ENCODE data around the gene MDH1B. TPM values are rescaled to one million over a fixed set of nuclear protein-coding genes. Genes with fewer than 3 reads are reported as not detected.
"Not testable (repeated sequence)": the region's sequence is repeated elsewhere in the genome, so short reads cannot be mapped to it uniquely, and the experiment has no call there.

Gene MDH1B
- polyA plus RNA-seq (ENCODE audit: insufficient read length), result 0.18 TPM

- DNase-seq (ENCODE audit: low read depth), result peak; percentile 97
Measured at GRCh38 chr2:206765242-206766056, at the start of gene MDH1B, which contains the start of gene FASTKD2. TSS of gene MDH1B (minus strand) at chr2:206765328. CDS start at chr2:206765271, 57 bp downstream. TSS of gene FASTKD2 (plus strand) at chr2:206765606. CDS start at chr2:206766694, 1,088 bp downstream.

DNA sequence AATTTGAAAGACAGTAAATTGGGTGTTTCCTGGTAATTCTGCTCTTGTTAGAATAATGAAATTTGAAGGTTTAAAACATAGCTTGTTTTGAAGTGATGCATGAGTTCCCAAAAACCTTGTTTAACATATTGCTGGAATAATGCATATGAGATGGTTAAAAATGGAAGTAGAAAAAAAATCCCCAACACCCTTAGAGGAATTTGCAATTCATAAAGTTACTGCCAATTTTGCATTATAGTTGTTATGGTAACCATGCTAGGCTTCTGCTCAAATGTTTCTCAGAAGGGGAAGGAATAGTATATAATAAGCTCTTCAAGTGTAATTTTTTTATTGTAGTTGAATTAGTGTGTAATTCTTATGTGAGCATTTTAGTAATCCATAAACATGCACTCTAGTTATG lies 49.4 kb upstream of the MDH1B start:
- DNase-seq (ENCODE audit: low read depth), result no peak

DNA sequence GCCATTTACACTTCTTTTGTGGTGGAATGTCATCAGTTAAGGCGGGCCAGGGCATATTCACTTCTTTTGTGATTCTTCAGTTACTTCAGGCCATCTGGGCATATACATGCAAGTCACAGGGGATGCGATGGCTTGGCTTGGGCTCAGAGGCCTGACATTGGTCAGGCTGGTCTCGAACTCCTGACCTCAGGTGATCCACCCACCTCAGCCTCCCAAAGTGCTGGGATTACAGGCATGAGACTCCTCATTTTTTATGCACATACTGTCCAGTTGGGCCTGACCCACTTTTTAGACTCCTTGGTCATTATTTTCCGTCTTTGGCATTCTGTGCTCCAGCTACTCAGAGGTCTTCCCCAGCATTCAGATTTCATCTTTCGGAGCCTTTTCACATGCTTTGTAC lies 47.3 kb upstream of the MDH1B start:
- not testable (repeated sequence) for DNase-seq (ENCODE audit: low read depth)

GRCh38 chr2:206807624-206808023 lies 42.5 kb upstream of the MDH1B start:
- not testable (repeated sequence) for DNase-seq (ENCODE audit: low read depth)

DNA sequence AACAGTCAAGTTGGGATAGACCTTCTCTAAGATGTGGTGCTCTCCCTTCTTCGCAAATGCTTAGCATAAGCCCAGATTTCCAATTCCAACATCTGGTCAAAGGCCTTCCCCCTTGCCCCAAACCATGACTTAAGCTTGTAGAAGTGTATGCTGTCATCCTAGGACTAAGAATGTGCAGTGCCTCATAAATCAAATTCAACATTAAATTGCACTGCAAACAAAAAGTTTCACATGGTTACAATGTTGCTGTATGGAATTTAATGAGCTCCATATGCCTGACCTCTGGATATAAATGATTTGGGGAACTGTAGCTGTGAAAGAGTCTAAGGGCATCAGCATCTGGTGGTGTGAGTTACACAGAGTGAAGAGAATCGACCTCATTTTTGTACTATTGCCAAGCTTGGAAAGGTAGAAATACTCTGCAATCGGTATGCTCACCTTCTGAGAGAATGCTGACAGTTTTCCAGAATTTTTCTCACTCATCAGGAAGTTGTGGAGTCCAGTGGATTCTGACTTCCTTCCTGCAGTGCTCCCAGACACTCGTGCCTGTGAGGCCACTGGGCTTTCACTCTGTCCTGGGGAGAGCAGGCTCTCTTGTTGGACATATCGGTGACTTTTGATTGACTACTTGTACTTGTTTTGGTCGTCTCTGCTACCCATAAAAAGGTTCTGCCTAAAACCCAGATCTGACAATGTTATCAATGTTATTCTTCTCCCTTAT lies 40.9 kb upstream of the MDH1B start:
- DNase-seq (ENCODE audit: low read depth), result peak; percentile 78

GRCh38 chr2:206804326-206804725 lies 39.2 kb upstream of the MDH1B start:
- no peak for DNase-seq (ENCODE audit: low read depth)

- DNase-seq (ENCODE audit: low read depth), result no peak
Measured at GRCh38 chr2:206802654-206803514, 37.8 kb upstream of the MDH1B start.

DNA sequence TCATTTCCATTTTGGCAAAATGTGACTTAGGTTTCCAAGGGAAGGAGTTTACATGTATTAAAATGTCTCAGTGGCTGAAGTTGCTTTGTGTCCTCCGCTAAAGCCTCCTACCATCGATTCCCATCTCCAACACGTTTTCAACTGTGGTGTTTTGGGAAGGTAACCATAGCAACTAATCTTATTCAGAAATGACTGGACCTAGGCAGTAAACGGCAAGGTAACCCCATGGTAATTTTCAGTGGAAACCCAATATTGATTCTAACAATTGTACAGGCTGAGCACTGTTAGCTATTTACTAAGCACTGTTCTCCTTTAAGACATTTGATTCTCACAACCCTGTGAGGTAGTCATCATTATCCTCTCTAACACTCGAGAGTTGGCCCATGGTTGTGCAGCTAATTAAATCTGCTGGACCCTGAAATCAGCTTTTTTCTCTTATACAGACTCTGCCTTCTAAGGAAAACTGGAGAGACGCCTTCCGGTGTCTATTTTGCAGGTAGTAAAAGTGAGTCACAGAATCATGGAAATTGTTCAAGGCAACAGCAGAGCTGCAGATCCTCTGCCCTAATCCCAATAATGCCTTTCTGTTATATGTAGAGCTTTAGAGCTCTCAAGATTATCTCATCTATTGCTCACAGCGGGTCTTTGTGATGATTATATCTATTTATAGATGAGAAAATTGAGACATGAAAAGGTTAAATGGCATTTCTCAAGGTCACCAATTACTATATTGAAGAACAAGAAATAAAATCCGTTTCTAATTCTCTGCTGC lies 36.5 kb upstream of the MDH1B start:
- no peak for DNase-seq (ENCODE audit: low read depth)

DNA sequence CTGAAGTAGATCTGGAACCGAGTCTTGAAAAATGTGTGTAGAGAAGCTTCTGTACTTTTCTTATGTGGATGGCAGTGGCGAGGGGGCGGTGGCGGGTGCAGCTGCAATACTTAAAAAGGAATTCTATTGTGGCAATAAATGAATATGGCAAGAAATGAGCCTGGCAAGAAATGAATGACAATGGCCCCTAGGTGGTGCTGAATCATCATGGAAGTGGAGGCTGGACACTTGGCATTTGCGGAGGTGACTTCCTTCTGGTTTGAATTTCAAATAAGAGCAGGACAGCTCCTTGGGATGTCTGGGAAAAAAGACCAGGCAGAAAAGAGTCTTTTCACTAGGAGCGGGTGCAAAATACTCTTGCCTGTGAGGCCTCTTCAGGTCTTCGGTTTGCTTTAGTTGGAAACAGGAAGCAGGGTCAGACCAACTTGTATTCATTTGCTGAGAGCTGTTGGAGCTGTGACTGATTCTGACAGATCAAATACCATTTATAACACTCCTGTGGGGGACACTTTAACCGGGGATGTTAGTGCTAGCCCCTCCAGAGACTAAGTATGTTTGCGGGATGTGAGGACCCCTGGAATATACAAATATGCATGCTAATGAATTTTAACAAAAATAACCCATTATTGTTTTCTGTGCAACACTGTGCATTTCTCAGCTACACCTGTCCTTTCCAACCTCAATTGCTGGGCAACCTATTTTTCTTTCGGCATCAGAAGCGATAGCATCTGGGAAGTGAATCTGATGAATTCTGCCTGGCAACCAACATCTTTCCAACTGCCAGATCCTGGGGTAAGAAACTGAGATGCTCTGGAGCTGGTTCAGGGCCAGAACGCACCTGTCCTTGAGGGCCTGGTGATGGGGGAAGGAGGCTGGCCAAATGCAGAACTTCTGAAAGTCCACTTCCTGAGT lies 35.6 kb upstream of the MDH1B start:
- peak; percentile 81 for DNase-seq (ENCODE audit: low read depth)

GRCh38 chr2:206799083-206799482 lies 34.0 kb upstream of the MDH1B start:
- no peak for DNase-seq (ENCODE audit: low read depth)

DNA sequence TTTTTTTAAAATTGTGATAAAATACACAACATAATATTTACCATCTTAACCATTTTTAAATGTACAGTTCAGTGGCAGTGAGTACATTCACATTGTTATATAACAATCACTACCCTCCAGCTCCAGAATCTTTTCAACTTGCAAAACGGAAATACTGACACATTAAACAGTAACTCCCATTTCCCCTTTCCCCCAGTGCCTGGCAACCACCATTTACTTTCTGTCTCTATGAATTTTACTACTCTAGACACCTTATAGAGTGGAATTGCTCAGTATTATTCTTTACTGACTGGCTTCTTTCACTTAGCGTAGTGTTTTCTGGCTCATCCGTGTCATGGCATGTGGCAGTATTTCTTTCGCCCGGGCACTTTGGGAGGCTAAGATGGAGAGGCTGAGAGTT lies 32.9 kb upstream of the MDH1B start:
- no peak for DNase-seq (ENCODE audit: low read depth)

DNA sequence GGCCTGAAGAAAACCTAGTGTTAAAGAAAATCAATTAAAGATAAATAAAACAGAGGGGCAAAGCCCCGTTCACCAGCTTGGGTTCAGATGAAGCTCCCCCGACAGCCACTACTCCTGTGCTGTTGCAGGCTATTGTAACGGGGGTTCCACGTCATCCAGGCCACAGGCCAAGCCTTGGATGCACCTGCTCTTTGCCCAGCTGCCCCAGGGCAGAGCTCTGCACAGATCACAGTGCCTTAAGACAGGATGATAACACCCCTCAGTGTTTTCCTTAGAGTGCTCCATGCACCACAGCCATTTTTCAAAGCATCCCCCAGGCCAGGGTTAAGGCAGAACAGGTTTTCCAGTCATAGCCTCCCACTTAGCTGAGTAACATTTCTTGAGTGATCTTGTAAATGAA lies 32.2 kb upstream of the MDH1B start:
- no peak for DNase-seq (ENCODE audit: low read depth)

DNA sequence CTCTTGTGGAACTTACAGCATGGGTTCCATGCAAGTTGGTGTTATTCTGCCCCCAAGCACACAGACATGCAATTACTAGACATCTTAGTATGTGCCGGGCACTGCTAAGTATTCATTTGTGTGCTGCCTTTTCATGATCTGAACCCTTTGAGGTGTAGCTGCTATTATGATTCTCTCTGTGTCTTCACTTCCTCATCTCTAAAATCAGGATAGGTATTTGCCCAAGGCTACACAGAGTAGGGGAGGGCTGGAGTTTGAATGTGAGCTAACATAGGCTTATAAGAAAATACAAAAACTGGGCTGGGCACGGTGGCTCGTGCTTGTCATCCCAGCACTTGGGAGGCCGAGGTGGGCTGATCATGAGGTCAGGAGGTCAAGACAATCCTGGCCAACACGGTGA lies 27.5 kb upstream of the MDH1B start:
- no peak for DNase-seq (ENCODE audit: low read depth)

- no peak for DNase-seq (ENCODE audit: low read depth)
Measured at GRCh38 chr2:206790311-206790935, 25.3 kb upstream of the MDH1B start.

- no peak for DNase-seq (ENCODE audit: low read depth)
Measured at GRCh38 chr2:206784559-206785353, 19.6 kb upstream of the MDH1B start.

- DNase-seq (ENCODE audit: low read depth), result no peak
Measured at GRCh38 chr2:206783718-206784117, 18.6 kb upstream of the MDH1B start.

- no peak for DNase-seq (ENCODE audit: low read depth)
Measured at GRCh38 chr2:206780671-206781070, 15.5 kb upstream of the MDH1B start.

DNA sequence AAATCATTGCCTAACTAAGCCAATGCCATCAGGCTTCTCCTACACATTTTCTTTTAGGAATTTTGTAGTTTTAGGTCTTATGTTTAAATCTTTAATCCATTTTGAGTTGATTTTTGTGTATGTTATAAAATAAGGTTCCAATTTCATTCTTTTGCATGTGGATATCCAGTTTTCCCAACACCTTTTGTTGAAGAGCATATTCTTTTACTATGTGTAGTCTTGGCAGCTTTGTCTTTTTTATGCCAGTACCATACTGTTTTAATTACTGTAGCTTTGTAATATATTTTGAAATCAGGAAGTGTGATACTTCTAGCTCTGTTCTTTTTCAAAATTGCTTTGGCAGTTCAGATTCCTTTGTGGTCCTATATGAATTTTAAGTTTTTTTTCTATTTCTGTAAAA lies 11.3 kb upstream of the MDH1B start:
- DNase-seq (ENCODE audit: low read depth), result no peak

DNA sequence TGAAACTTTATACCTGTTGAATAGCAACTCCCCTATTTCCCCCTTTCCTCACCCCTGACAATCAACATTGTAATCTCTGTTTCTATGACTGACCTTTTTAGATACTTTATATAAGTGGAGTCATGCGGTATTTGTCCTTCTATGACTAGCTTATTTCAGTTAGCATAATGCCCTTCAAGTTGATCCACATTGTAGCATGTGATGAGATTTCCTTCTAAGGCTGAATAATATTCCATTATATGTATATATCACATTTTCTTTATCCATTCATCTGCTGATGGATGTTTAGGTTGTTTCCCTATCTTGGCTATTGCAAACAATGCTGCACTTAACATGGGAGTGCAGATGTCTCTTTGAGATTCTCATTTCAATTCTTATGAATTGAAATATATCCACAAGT lies 9.7 kb upstream of the MDH1B start:
- no peak for DNase-seq (ENCODE audit: low read depth)

Data from forelimb muscle (tissue), 1 donor.